ENCODE measurements around the gene ADCY6. TPM values are rescaled to one million over a fixed set of nuclear protein-coding genes. Genes with fewer than 3 reads are reported as not detected.

The ADCY6 gene
- total RNA-seq, 1 donor, result 30.3 TPM

- TF ChIP-seq CTCF (IDR thresholded peaks at IDR 0.05; ENCODE audit: insufficient read depth, low read length), result no peak
- H3K4me3 ChIP-seq (ENCODE audit: low read depth, low read length), result no peak overlapping the region
- no peak for DNase-seq (ENCODE audit: low read depth)
Measured at GRCh38 chr12:48828293-48828692, 39.4 kb upstream of the ADCY6 start.

DNA sequence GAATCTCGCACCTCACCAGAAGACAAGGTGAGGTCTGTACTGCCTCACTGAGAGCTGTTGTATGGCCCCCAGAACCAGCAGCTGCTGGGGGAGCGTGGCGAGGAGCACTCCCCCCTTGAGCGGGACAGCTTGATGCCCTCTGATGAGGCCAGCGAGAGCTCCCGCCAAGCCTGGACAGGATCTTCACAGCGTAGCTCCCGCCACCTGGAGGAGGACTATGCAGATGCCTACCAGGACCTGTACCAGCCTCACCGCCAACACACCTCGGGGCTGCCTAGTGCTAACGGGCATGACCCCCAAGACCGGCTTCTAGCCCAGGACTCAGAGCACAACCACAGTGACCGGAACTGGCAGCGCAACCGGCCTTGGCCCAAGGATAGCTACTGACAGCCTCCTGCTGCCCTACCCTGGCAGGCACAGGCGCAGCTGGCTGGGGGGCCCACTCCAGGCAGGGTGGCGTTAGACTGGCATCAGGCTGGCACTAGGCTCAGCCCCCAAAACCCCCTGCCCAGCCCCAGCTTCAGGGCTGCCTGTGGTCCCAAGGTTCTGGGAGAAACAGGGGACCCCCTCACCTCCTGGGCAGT lies 38.7 kb upstream of the ADCY6 start:
- H3K4me3 ChIP-seq (ENCODE audit: low read depth, low read length), result no peak overlapping the region
- DNase-seq (ENCODE audit: low read depth), result no peak
- no peak for TF ChIP-seq CTCF (IDR thresholded peaks at IDR 0.05; ENCODE audit: insufficient read depth, low read length)

GRCh38 chr12:48827026-48827425 lies 38.1 kb upstream of the ADCY6 start:
- no peak for TF ChIP-seq CTCF (IDR thresholded peaks at IDR 0.05; ENCODE audit: insufficient read depth, low read length)
- H3K4me3 ChIP-seq (ENCODE audit: low read depth, low read length), result no peak overlapping the region
- no peak for DNase-seq (ENCODE audit: low read depth)

- no peak overlapping the region for H3K4me3 ChIP-seq (ENCODE audit: low read depth, low read length)
- TF ChIP-seq CTCF (IDR thresholded peaks at IDR 0.05; ENCODE audit: insufficient read depth, low read length), result no peak
- no peak for DNase-seq (ENCODE audit: low read depth)
Measured at GRCh38 chr12:48826209-48826855, 37.4 kb upstream of the ADCY6 start.

DNA sequence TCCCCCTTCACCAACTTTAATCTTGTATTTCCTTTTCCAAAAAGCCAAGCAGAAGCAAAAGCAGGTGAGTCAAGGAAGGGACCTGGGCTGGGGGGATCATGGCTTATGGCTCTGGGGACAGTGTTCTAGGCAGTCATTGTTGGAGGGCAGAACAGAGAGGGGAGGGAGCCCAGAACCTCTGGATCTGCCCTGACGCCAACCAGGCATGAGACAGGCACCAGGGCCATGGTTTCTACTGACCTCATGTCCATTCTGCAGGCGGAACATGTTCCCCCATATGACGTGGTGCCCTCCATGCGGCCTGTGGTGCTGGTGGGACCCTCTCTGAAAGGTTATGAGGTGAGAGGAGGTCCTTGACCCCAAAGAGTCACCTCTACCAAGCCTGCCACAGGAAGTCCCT lies 36.0 kb upstream of the ADCY6 start:
- no peak for TF ChIP-seq CTCF (IDR thresholded peaks at IDR 0.05; ENCODE audit: insufficient read depth, low read length)
- no peak overlapping the region for H3K4me3 ChIP-seq (ENCODE audit: low read depth, low read length)
- no peak for DNase-seq (ENCODE audit: low read depth)

DNA sequence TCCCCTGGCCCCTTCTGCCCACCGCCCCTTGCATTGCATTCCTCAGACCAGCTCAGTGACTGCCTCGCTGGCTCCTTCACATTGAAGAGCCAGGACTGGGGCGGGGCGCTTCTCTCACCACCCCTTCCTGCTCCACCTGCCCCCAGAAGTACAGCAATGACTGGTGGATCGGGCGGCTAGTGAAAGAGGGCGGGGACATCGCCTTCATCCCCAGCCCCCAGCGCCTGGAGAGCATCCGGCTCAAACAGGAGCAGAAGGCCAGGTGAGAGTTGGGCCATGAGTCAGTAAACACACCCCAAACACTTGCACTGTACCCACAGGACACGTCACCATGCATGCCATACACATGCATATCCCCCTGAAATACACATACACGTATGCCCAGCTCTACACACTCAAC lies 35.2 kb upstream of the ADCY6 start:
- no peak for DNase-seq (ENCODE audit: low read depth)
- no peak for TF ChIP-seq CTCF (IDR thresholded peaks at IDR 0.05; ENCODE audit: insufficient read depth, low read length)
- H3K4me3 ChIP-seq (ENCODE audit: low read depth, low read length), result no peak overlapping the region

GRCh38 chr12:48823281-48823680 lies 34.4 kb upstream of the ADCY6 start:
- no peak overlapping the region for H3K4me3 ChIP-seq (ENCODE audit: low read depth, low read length)
- DNase-seq (ENCODE audit: low read depth), result no peak
- no peak for TF ChIP-seq CTCF (IDR thresholded peaks at IDR 0.05; ENCODE audit: insufficient read depth, low read length)
